ENCODE results near the gene APIP. TPM values are rescaled to one million over a fixed set of nuclear protein-coding genes. Genes with fewer than 3 reads are reported as not detected.

Gene APIP
- total and polyA plus RNA-seq, 7 experiments from 2014 or later, result 8.2 to 23.6 (median 17.7) TPM

DNA sequence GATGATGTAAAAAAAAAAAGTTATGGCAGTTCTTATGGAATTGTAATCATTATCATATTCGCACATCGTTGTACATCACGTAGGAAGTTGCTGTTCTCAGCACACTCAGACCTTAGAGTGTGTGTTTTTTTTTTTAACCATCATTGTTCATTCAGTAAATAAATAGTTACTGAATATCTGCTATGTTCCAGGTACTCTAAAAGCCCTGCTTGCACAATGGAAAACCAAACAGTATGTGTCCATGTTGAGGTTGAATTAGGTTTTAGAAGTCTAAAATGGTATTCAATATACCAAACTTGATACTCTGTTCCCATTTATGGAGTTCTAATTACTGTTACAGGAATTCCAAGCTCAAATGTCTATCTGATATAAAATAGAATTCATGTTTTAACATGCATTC lies 41.4 kb upstream of the APIP start:
- Mint-ChIP-seq H3K9me3 (no peaks in the 10 kb centered on the region), H3K4me3 (no peak overlapping the region), H3K27me3 (no peaks in the 10 kb centered on the region), H3K27ac (no peak overlapping the region), H3K4me1 (peaks cover 0 to 7% (median 3%) of the 10 kb centered on the region in 7 donors), H3K36me3 (peaks cover 5 to 56% (median 22%) of the 10 kb centered on the region in 5 donors)
- H3K36me3 ChIP-seq (ENCODE audit: control insufficient read depth in 2 of 3, insufficient read depth in 3 of 3, low read length in 3 of 3), result peaks cover 0 to 5% (median 0%) of the 10 kb centered on the region in 3 experiments
- no peaks in the 10 kb centered on the region for H3K27me3 ChIP-seq (ENCODE audit: control insufficient read depth in 2 of 2, insufficient read depth in 2 of 2, low read length in 2 of 2)
- no peaks in the 10 kb centered on the region for H3K4me1 ChIP-seq (ENCODE audit: control insufficient read depth in 2 of 2, insufficient read depth in 2 of 2, low read length in 2 of 2)
- intact Hi-C loops (cut with micrococcal nuclease), result no loop called here
- H3K9me3 ChIP-seq (ENCODE audit: control insufficient read depth in 2 of 3, low read length in 3 of 3), result no peaks in the 10 kb centered on the region
- H3K4me3 ChIP-seq (ENCODE audit: low read length), result no peak overlapping the region
- DNase-seq (no peak), ATAC-seq (no peak)
- POLR2A ChIA-PET, result no interaction called here
- CTCF ChIA-PET, result interaction anchor here (0.9 kb wide), 1 partner anchor 349 kb away, joined by 3 read pairs; no protein-coding TSS in a partner anchor
- H3K27ac ChIP-seq (ENCODE audit: low read depth, low read length), result no peak overlapping the region

DNA sequence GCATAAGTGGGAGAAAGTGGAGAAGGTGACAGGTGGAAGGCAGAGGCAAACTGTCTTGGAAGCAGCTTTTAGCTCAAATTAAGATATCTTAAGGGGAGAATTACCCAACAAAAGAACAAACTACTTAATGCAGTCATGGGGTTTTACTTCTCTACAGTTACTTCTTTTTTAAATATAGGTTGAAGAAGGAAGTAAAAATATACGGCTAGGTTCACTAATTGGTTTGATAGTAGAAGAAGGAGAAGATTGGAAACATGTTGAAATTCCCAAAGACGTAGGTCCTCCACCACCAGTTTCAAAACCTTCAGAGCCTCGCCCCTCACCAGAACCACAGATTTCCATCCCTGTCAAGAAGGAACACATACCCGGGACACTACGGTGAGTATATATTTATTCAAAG lies 41.0 kb upstream of the APIP start:
- intact Hi-C loops (cut with micrococcal nuclease), result no loop called here
- DNase-seq, result no peak
- CTCF ChIA-PET, result interaction anchor here (0.9 kb wide), 1 partner anchor 349 kb away, joined by 3 read pairs; no protein-coding TSS in a partner anchor
- no peaks in the 10 kb centered on the region for H3K9me3 Mint-ChIP-seq
- no peaks in the 10 kb centered on the region for H3K27me3 ChIP-seq (ENCODE audit: control insufficient read depth in 2 of 2, insufficient read depth in 2 of 2, low read length in 2 of 2)
- H3K36me3 ChIP-seq (ENCODE audit: control insufficient read depth in 2 of 3, insufficient read depth in 3 of 3, low read length in 3 of 3), result peaks cover 0 to under 1% (median 0%) of the 10 kb centered on the region in 3 experiments
- H3K9me3 ChIP-seq (ENCODE audit: control insufficient read depth in 2 of 3, low read length in 3 of 3), result no peaks in the 10 kb centered on the region
- peak overlapping the region in 1 of 9 donors; percentile 0 for H3K27ac Mint-ChIP-seq
- H3K4me3 Mint-ChIP-seq, result no peak overlapping the region
- no peaks in the 10 kb centered on the region for H3K4me1 ChIP-seq (ENCODE audit: control insufficient read depth in 2 of 2, insufficient read depth in 2 of 2, low read length in 2 of 2)
- H3K36me3 Mint-ChIP-seq, result peaks cover 5 to 53% (median 22%) of the 10 kb centered on the region in 5 donors
- H3K4me1 Mint-ChIP-seq, result peaks cover 0 to 7% (median 3%) of the 10 kb centered on the region in 7 donors
- H3K27ac ChIP-seq (ENCODE audit: low read depth, low read length), result no peak overlapping the region
- H3K4me3 ChIP-seq (ENCODE audit: low read length), result no peak overlapping the region
- no peak for ATAC-seq
- POLR2A ChIA-PET, result no interaction called here
- H3K27me3 Mint-ChIP-seq, result no peaks in the 10 kb centered on the region

- POLR2A ChIA-PET, result no interaction called here
- DNase-seq, result no peak
- Histone ChIP-seq H3K27me3 (ENCODE audit: control insufficient read depth in 2 of 2, insufficient read depth in 2 of 2, low read length in 2 of 2) (no peaks in the 10 kb centered on the region), H3K4me3 (ENCODE audit: low read length) (no peak overlapping the region), H3K4me1 (ENCODE audit: control insufficient read depth in 2 of 2, insufficient read depth in 2 of 2, low read length in 2 of 2) (no peaks in the 10 kb centered on the region), H3K9me3 (ENCODE audit: control insufficient read depth in 2 of 3, low read length in 3 of 3) (no peaks in the 10 kb centered on the region), H3K36me3 (ENCODE audit: control insufficient read depth in 2 of 3, insufficient read depth in 3 of 3, low read length in 3 of 3) (no peaks in the 10 kb centered on the region), H3K27ac (ENCODE audit: low read depth, low read length) (no peak overlapping the region)
- H3K27me3 Mint-ChIP-seq, result no peaks in the 10 kb centered on the region
- H3K4me1 Mint-ChIP-seq, result peaks cover 0 to 7% (median 3%) of the 10 kb centered on the region in 7 donors
- H3K36me3 Mint-ChIP-seq, result peaks cover 5 to 31% (median 18%) of the 10 kb centered on the region in 5 donors
- no peak overlapping the region for H3K4me3 Mint-ChIP-seq
- no peak for ATAC-seq
- CTCF ChIA-PET, result no interaction called here
- intact Hi-C loops (cut with micrococcal nuclease), result no loop called here
- no peaks in the 10 kb centered on the region for H3K9me3 Mint-ChIP-seq
- no peak overlapping the region for H3K27ac Mint-ChIP-seq
These were observed 37.8 kb upstream of the APIP start for GRCh38 chr11:34953955-34954354.

DNA sequence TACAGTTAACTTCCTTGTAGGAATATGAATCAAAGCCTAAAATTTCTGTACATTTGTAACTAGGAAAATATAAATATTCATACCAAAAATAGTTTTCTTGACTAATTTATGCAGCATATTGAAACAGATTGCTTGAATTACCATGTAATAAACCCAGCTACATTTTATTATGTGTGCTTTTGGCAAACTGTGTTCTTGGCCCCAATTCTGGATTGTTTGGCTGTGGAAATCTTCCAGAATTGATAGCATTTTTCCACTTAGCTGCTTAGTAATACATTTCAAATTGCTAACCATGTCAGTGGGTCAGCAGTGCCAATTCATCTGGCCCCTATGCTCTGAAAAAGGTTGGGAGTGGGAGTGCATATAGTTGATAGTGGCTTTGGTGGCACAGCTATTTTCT lies 32.5 kb upstream of the APIP start:
- intact Hi-C loops (cut with micrococcal nuclease), result no loop called here
- Mint-ChIP-seq H3K4me3 (no peak overlapping the region), H3K4me1 (peaks cover 0 to 20% (median 14%) of the 10 kb centered on the region in 7 donors), H3K27ac (no peak overlapping the region), H3K9me3 (peaks cover 0 to 6% (median 0%) of the 10 kb centered on the region in 11 donors), H3K27me3 (no peaks in the 10 kb centered on the region), H3K36me3 (peaks cover 0 to 54% (median 41%) of the 10 kb centered on the region in 5 donors)
- ChIA-PET CTCF (no interaction called here), POLR2A (no interaction called here)
- Histone ChIP-seq H3K36me3 (ENCODE audit: control insufficient read depth in 2 of 3, insufficient read depth in 3 of 3, low read length in 3 of 3) (no peaks in the 10 kb centered on the region), H3K4me1 (ENCODE audit: control insufficient read depth in 2 of 2, insufficient read depth in 2 of 2, low read length in 2 of 2) (no peaks in the 10 kb centered on the region), H3K9me3 (ENCODE audit: control insufficient read depth in 2 of 3, low read length in 3 of 3) (no peaks in the 10 kb centered on the region), H3K27ac (ENCODE audit: low read depth, low read length) (no peak overlapping the region), H3K4me3 (ENCODE audit: low read length) (no peak overlapping the region), H3K27me3 (ENCODE audit: control insufficient read depth in 2 of 2, insufficient read depth in 2 of 2, low read length in 2 of 2) (no peaks in the 10 kb centered on the region)
- ATAC-seq, result no peak
- no peak for DNase-seq

DNA sequence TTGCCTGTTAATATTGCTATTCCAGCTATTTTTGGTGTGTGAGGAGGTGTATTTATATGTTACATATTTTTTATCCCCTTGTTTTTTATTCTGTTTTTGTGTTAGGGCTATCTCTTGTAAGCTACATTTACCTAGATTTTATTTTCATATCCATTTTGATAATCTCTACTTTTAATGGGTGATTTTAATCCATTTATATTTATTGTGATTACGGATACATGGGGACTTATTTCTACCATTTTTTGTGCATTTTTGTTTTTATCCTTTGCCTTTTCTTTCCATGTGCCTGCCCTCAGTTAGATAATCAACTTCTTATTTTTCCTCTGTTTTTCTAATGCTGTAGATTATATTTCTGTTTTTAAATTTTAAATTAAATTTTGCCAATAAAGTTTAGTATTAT lies 28.5 kb upstream of the APIP start:
- no peak overlapping the region for H3K27ac ChIP-seq (ENCODE audit: low read depth, low read length)
- Mint-ChIP-seq H3K4me3 (no peak overlapping the region), H3K36me3 (peaks cover 0 to 78% (median 57%) of the 10 kb centered on the region in 5 donors), H3K27me3 (no peaks in the 10 kb centered on the region), H3K27ac (no peak overlapping the region), H3K4me1 (peaks cover 0 to 25% (median 18%) of the 10 kb centered on the region in 7 donors), H3K9me3 (peaks cover 0 to 6% (median 0%) of the 10 kb centered on the region in 11 donors)
- ATAC-seq (no peak), DNase-seq (no peak)
- no peaks in the 10 kb centered on the region for H3K27me3 ChIP-seq (ENCODE audit: control insufficient read depth in 2 of 2, insufficient read depth in 2 of 2, low read length in 2 of 2)
- no peaks in the 10 kb centered on the region for H3K9me3 ChIP-seq (ENCODE audit: control insufficient read depth in 2 of 3, low read length in 3 of 3)
- ChIA-PET POLR2A (no interaction called here), CTCF (no interaction called here)
- H3K4me1 ChIP-seq (ENCODE audit: control insufficient read depth in 2 of 2, insufficient read depth in 2 of 2, low read length in 2 of 2), result no peaks in the 10 kb centered on the region
- intact Hi-C loops (cut with micrococcal nuclease), result no loop called here
- H3K4me3 ChIP-seq (ENCODE audit: low read length), result no peak overlapping the region
- peaks cover 0 to 12% (median 4%) of the 10 kb centered on the region in 3 experiments for H3K36me3 ChIP-seq (ENCODE audit: control insufficient read depth in 2 of 3, insufficient read depth in 3 of 3, low read length in 3 of 3)

GRCh38 chr11:34941688-34942087 lies 25.5 kb upstream of the APIP start:
- ChIA-PET POLR2A (interaction anchor here (0.8 kb wide), 1 partner anchor 13 kb away, joined by 3 read pairs; no protein-coding TSS in a partner anchor), CTCF (interaction anchor here (0.8 to 1.4 kb wide), 2 partner anchors 452 to 524 kb away, joined by 3 to 4 read pairs; no protein-coding TSS in a partner anchor)
- H3K4me1 Mint-ChIP-seq, result peaks cover 7 to 44% (median 29%) of the 10 kb centered on the region in 7 donors
- H3K9me3 Mint-ChIP-seq, result peaks cover 0 to 6% (median 0%) of the 10 kb centered on the region in 11 donors
- Histone ChIP-seq H3K36me3 (ENCODE audit: control insufficient read depth in 2 of 3, insufficient read depth in 3 of 3, low read length in 3 of 3) (peaks cover 0 to 12% (median 4%) of the 10 kb centered on the region in 3 experiments), H3K9me3 (ENCODE audit: control insufficient read depth in 2 of 3, low read length in 3 of 3) (no peaks in the 10 kb centered on the region), H3K27me3 (ENCODE audit: control insufficient read depth in 2 of 2, insufficient read depth in 2 of 2, low read length in 2 of 2) (no peaks in the 10 kb centered on the region), H3K4me1 (ENCODE audit: control insufficient read depth in 2 of 2, insufficient read depth in 2 of 2, low read length in 2 of 2) (peaks cover 5% of the 10 kb centered on the region in 2 donors), H3K4me3 (ENCODE audit: low read length) (no peak overlapping the region), H3K27ac (ENCODE audit: low read depth, low read length) (no peak overlapping the region)
- ATAC-seq, result no peak
- no peak overlapping the region for H3K27ac Mint-ChIP-seq
- H3K27me3 Mint-ChIP-seq, result no peaks in the 10 kb centered on the region
- intact Hi-C loops (cut with micrococcal nuclease), result no loop called here
- no peak for DNase-seq
- peaks cover 0 to 62% (median 46%) of the 10 kb centered on the region in 5 donors for H3K36me3 Mint-ChIP-seq
- no peak overlapping the region for H3K4me3 Mint-ChIP-seq

All from naive thymus-derived CD4-positive, alpha-beta T cell (primary cell).